Measurements from ENCODE around the gene SCN7A. TPM values are rescaled to one million over a fixed set of nuclear protein-coding genes. Genes with fewer than 3 reads are reported as not detected.

The SCN7A gene
- total RNA-seq, 5 donors from 2014 or later (not counting 1 experiment from before 2014, with no cell fraction given) = 0.03 to 0.09 TPM; not detected in 3

DNA sequence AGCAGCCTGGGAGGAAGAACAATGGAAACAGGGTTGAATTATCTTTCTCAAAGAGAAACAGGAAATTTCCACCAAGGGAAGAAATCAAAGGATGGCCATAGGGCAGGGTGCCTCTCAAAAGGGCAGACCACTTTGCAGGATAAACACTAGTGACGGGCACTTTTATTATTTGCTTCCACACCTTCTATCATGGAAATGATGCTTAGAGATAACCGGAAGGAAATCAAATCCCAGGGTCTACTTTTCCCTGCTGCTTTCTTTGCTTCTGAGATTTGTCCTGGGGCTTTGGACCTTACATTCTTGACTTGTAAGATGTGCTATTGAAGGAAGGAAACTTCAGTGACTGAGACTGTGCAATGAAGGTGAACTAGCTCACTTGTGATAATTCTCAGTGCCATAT lies 117.2 kb downstream of the SCN7A start:
- Mint-ChIP-seq H3K9me3 (no peaks in the 10 kb centered on the region), H3K4me1 (peaks cover 6 to 21% (median 14%) of the 10 kb centered on the region in 3 donors), H3K36me3 (no peaks in the 10 kb centered on the region), H3K4me3 (peak overlapping the region in 1 of 3 donors; percentile 77), H3K27me3 (peaks cover 18 to 28% of the 10 kb centered on the region in 2 donors), H3K27ac (no peak overlapping the region)
- peaks cover 7 to 13% of the 10 kb centered on the region in 2 experiments for H3K4me1 ChIP-seq (ENCODE audit: control insufficient read depth in 1 of 2, extremely low read depth in 1 of 2, insufficient read depth in 2 of 2, low read length in 2 of 2)
- H3K36me3 ChIP-seq (ENCODE audit: control insufficient read depth in 2 of 2, extremely low read depth in 1 of 2, insufficient read depth in 1 of 2, low read length in 1 of 2) = no peaks in the 10 kb centered on the region
- no peaks in the 10 kb centered on the region for H3K9me3 ChIP-seq
- peaks cover 2 to 13% of the 10 kb centered on the region in 2 experiments for H3K27me3 ChIP-seq (replicated peaks in 1 of 2; ENCODE audit: control insufficient read depth in 2 of 2, extremely low read depth in 1 of 2, insufficient read depth in 2 of 2, low read length in 1 of 2)
- H3K27ac ChIP-seq (ENCODE audit: low read length) = no peak overlapping the region
- ChIA-PET CTCF (no interaction called here), POLR2A (no interaction called here)
- no CpG with 5 or more reads among the region's 2 CpGs for WGBS (ENCODE audit: insufficient coverage)
- ATAC-seq (replicated peaks in 1 of 4) = no peak
- DNase-seq = no peak
- H3K4me3 ChIP-seq (ENCODE audit: control insufficient read depth in 1 of 2, extremely low read depth in 1 of 2, low read length in 1 of 2) = no peak overlapping the region

DNA sequence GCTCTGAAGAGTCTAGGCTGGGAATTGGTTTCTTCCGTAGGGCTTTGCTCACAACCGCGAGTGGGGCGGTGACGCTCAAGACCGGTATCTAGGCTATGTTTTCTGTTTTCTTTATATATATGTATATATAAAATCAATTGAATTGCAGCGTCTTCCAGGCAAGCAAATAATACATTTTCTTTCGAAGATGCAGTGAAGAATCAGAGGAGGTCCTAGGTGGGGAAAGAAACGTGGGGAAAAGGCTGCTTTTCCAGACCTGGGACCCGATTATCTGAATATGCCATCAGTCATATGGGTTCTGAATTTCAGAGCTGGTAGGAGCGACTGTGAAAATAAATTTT lies 117.6 kb downstream of the SCN7A start:
- POLR2A ChIA-PET = no interaction called here

GRCh38 chr2:166375736-166376487 lies 118.1 kb downstream of the SCN7A start, which contains the start of gene SCN9A:
Gene SCN9A, minus strand, starts transcription at chr2:166375944. Its CDS starts 64,188 bp downstream, at chr2:166311756.
- Mint-ChIP-seq H3K9me3 (no peaks in the 10 kb centered on the region), H3K27ac (no peak within 1 kb of the TSS), H3K27me3 (peaks cover 15 to 28% of the 10 kb centered on the region in 2 donors), H3K4me1 (peaks cover 6 to 21% (median 14%) of the 10 kb centered on the region in 3 donors), H3K36me3 (no peaks in the 10 kb centered on the region), H3K4me3 (peak within 1 kb of the TSS; percentile 38 to 77 (median 39))
- Histone ChIP-seq H3K27ac (ENCODE audit: low read length) (no peak within 1 kb of the TSS), H3K27me3 (replicated peaks in 1 of 2; ENCODE audit: control insufficient read depth in 2 of 2, extremely low read depth in 1 of 2, insufficient read depth in 2 of 2, low read length in 1 of 2) (peaks cover 2 to 13% of the 10 kb centered on the region in 2 experiments), H3K4me3 (ENCODE audit: control insufficient read depth in 1 of 2, extremely low read depth in 1 of 2, low read length in 1 of 2) (peak within 1 kb of the TSS in 1 of 2 donors; percentile 87), H3K9me3 (no peaks in the 10 kb centered on the region), H3K36me3 (ENCODE audit: control insufficient read depth in 2 of 2, extremely low read depth in 1 of 2, insufficient read depth in 1 of 2, low read length in 1 of 2) (no peaks in the 10 kb centered on the region), H3K4me1 (ENCODE audit: control insufficient read depth in 1 of 2, extremely low read depth in 1 of 2, insufficient read depth in 2 of 2, low read length in 2 of 2) (peaks cover 7 to 13% of the 10 kb centered on the region in 2 experiments)
- ChIA-PET POLR2A (no interaction called here), CTCF (no interaction called here)
- ATAC-seq (replicated peaks in 1 of 4) (peak; percentile 56 to 80 (median 58)), DNase-seq (peak in 13 of 35 experiments; percentile 0 to 25 (median 6))
- under 1% methylated on average over 26 of the region's 45 CpGs for WGBS (ENCODE audit: insufficient coverage)

More for the DNA sequence above, 117.6 kb downstream of the SCN7A start:
- peaks cover 7 to 13% of the 10 kb centered on the region in 2 experiments for H3K4me1 ChIP-seq (ENCODE audit: control insufficient read depth in 1 of 2, extremely low read depth in 1 of 2, insufficient read depth in 2 of 2, low read length in 2 of 2)
- DNase-seq (no peak), ATAC-seq (replicated peaks in 1 of 4) (peak in 1 of 4 experiments; percentile 17)
- Mint-ChIP-seq H3K27ac (no peak overlapping the region), H3K36me3 (no peaks in the 10 kb centered on the region), H3K4me3 (peak overlapping the region in 1 of 3 donors; percentile 77), H3K4me1 (peaks cover 6 to 21% (median 14%) of the 10 kb centered on the region in 3 donors), H3K27me3 (peaks cover 18 to 28% of the 10 kb centered on the region in 2 donors), H3K9me3 (no peaks in the 10 kb centered on the region)
- CTCF ChIA-PET = no interaction called here
- H3K27me3 ChIP-seq (replicated peaks in 1 of 2; ENCODE audit: control insufficient read depth in 2 of 2, extremely low read depth in 1 of 2, insufficient read depth in 2 of 2, low read length in 1 of 2) = peaks cover 2 to 13% of the 10 kb centered on the region in 2 experiments
- H3K9me3 ChIP-seq = no peaks in the 10 kb centered on the region
- H3K4me3 ChIP-seq (ENCODE audit: control insufficient read depth in 1 of 2, extremely low read depth in 1 of 2, low read length in 1 of 2) = peak overlapping the region in 1 of 2 donors; percentile 87
- 39% methylated on average over 2 of the region's 11 CpGs for WGBS (ENCODE audit: insufficient coverage)
- no peak overlapping the region for H3K27ac ChIP-seq (ENCODE audit: low read length)
- no peaks in the 10 kb centered on the region for H3K36me3 ChIP-seq (ENCODE audit: control insufficient read depth in 2 of 2, extremely low read depth in 1 of 2, insufficient read depth in 1 of 2, low read length in 1 of 2)

GRCh38 chr2:166375195-166375735 lies 118.8 kb downstream of the SCN7A start:
- DNase-seq (no peak), ATAC-seq (replicated peaks in 1 of 4) (peak in 2 of 4 experiments; percentile 12 to 23)
- Mint-ChIP-seq H3K9me3 (no peaks in the 10 kb centered on the region), H3K27ac (no peak overlapping the region), H3K27me3 (peaks cover 13 to 28% of the 10 kb centered on the region in 2 donors), H3K4me1 (peaks cover 6 to 21% (median 14%) of the 10 kb centered on the region in 3 donors), H3K4me3 (peak overlapping the region in 2 of 3 donors; percentile 32 to 77), H3K36me3 (no peaks in the 10 kb centered on the region)
- H3K36me3 ChIP-seq (ENCODE audit: control insufficient read depth in 2 of 2, extremely low read depth in 1 of 2, insufficient read depth in 1 of 2, low read length in 1 of 2) = no peaks in the 10 kb centered on the region
- H3K27me3 ChIP-seq (replicated peaks in 1 of 2; ENCODE audit: control insufficient read depth in 2 of 2, extremely low read depth in 1 of 2, insufficient read depth in 2 of 2, low read length in 1 of 2) = peaks cover 2 to 13% of the 10 kb centered on the region in 2 experiments
- no peak overlapping the region for H3K27ac ChIP-seq (ENCODE audit: low read length)
- no peaks in the 10 kb centered on the region for H3K9me3 ChIP-seq
- CTCF ChIA-PET = no interaction called here
- H3K4me1 ChIP-seq (ENCODE audit: control insufficient read depth in 1 of 2, extremely low read depth in 1 of 2, insufficient read depth in 2 of 2, low read length in 2 of 2) = peaks cover 7 to 13% of the 10 kb centered on the region in 2 experiments
- peak overlapping the region in 1 of 2 donors; percentile 87 for H3K4me3 ChIP-seq (ENCODE audit: control insufficient read depth in 1 of 2, extremely low read depth in 1 of 2, low read length in 1 of 2)
- 2% methylated on average over 10 of the region's 17 CpGs for WGBS (ENCODE audit: insufficient coverage)
- POLR2A ChIA-PET = no interaction called here

DNA sequence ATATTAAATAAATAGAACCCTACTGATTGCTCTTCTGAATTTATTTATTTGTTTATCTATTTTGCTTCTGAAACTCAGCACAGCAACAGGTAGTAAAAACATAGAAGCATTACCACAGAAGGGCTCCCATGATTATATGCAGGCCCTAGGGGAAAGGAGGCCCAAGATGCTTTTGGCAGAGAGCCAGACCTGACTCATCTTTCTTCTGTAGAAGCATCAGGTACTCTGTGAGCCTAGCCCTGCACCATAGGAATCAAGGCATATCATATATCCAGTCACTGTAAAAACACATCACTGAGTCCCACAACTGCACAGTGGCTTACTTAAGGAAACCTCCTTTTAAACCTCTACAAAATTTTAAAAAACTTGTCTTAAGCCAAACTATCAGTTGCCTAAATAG lies 120.1 kb downstream of the SCN7A start:
- no peak overlapping the region for H3K27ac ChIP-seq (ENCODE audit: low read length)
- Mint-ChIP-seq H3K4me3 (no peak overlapping the region), H3K27me3 (peaks cover 13 to 28% of the 10 kb centered on the region in 2 donors), H3K36me3 (no peaks in the 10 kb centered on the region), H3K9me3 (no peaks in the 10 kb centered on the region), H3K4me1 (peaks cover 6 to 21% (median 14%) of the 10 kb centered on the region in 3 donors), H3K27ac (no peak overlapping the region)
- H3K9me3 ChIP-seq = no peaks in the 10 kb centered on the region
- no peak for ATAC-seq (replicated peaks in 1 of 4)
- H3K36me3 ChIP-seq (ENCODE audit: control insufficient read depth in 2 of 2, extremely low read depth in 1 of 2, insufficient read depth in 1 of 2, low read length in 1 of 2) = no peaks in the 10 kb centered on the region
- H3K27me3 ChIP-seq (replicated peaks in 1 of 2; ENCODE audit: control insufficient read depth in 2 of 2, extremely low read depth in 1 of 2, insufficient read depth in 2 of 2, low read length in 1 of 2) = peaks cover 2 to 13% of the 10 kb centered on the region in 2 experiments
- H3K4me3 ChIP-seq (ENCODE audit: control insufficient read depth in 1 of 2, extremely low read depth in 1 of 2, low read length in 1 of 2) = no peak overlapping the region
- ChIA-PET CTCF (interaction anchor here in 1 of 2 donors (0.6 kb wide), 1 partner anchor 12 kb away, joined by 3 read pairs; no protein-coding TSS in a partner anchor), POLR2A (no interaction called here)
- no peak for DNase-seq
- peaks cover 7 to 13% of the 10 kb centered on the region in 2 experiments for H3K4me1 ChIP-seq (ENCODE audit: control insufficient read depth in 1 of 2, extremely low read depth in 1 of 2, insufficient read depth in 2 of 2, low read length in 2 of 2)

GRCh38 chr2:166373539-166373938 lies 120.5 kb downstream of the SCN7A start:
- no peaks in the 10 kb centered on the region for H3K9me3 Mint-ChIP-seq
- H3K27ac Mint-ChIP-seq = no peak overlapping the region
- CTCF ChIA-PET = no interaction called here
- no peak overlapping the region for H3K27ac ChIP-seq (ENCODE audit: low read length)
- peaks cover 2 to 13% of the 10 kb centered on the region in 2 experiments for H3K27me3 ChIP-seq (replicated peaks in 1 of 2; ENCODE audit: control insufficient read depth in 2 of 2, extremely low read depth in 1 of 2, insufficient read depth in 2 of 2, low read length in 1 of 2)
- POLR2A ChIA-PET = no interaction called here
- peaks cover 6 to 21% (median 14%) of the 10 kb centered on the region in 3 donors for H3K4me1 Mint-ChIP-seq
- H3K9me3 ChIP-seq = no peaks in the 10 kb centered on the region
- H3K27me3 Mint-ChIP-seq = peaks cover 13 to 28% of the 10 kb centered on the region in 2 donors
- no peaks in the 10 kb centered on the region for H3K36me3 Mint-ChIP-seq
- H3K4me1 ChIP-seq (ENCODE audit: control insufficient read depth in 1 of 2, extremely low read depth in 1 of 2, insufficient read depth in 2 of 2, low read length in 2 of 2) = peaks cover 7 to 13% of the 10 kb centered on the region in 2 experiments
- no peak overlapping the region for H3K4me3 ChIP-seq (ENCODE audit: control insufficient read depth in 1 of 2, extremely low read depth in 1 of 2, low read length in 1 of 2)
- H3K4me3 Mint-ChIP-seq = no peak overlapping the region
- ATAC-seq (replicated peaks in 1 of 4) (no peak), DNase-seq (no peak)
- H3K36me3 ChIP-seq (ENCODE audit: control insufficient read depth in 2 of 2, extremely low read depth in 1 of 2, insufficient read depth in 1 of 2, low read length in 1 of 2) = no peaks in the 10 kb centered on the region

All from T-cell (primary cell).